NOMO-1 (cell line): ENCODE data around the gene SEC14L3.

ENCODE experiments used
- DNase-seq, 2 experiments: peaks; one replicate each; lab custom pipeline; 2025; ENCODE audit not compliant: unreplicated experiment in 2 of 2; lab: John Stamatoyannopoulos, UW

The SEC14L3 gene

GRCh38 chr22:30424534-30425326 lies 47.1 kb downstream of the SEC14L3 start:
- peak in 1 of 2 experiments; percentile 24 for DNase-seq

- DNase-seq: peak; percentile 98 to 99
Observed at GRCh38 chr22:30423959-30424533, 47.8 kb downstream of the SEC14L3 start.

GRCh38 chr22:30423301-30423958 lies 48.4 kb downstream of the SEC14L3 start:
- peak in 1 of 2 experiments; percentile 2 for DNase-seq

DNA sequence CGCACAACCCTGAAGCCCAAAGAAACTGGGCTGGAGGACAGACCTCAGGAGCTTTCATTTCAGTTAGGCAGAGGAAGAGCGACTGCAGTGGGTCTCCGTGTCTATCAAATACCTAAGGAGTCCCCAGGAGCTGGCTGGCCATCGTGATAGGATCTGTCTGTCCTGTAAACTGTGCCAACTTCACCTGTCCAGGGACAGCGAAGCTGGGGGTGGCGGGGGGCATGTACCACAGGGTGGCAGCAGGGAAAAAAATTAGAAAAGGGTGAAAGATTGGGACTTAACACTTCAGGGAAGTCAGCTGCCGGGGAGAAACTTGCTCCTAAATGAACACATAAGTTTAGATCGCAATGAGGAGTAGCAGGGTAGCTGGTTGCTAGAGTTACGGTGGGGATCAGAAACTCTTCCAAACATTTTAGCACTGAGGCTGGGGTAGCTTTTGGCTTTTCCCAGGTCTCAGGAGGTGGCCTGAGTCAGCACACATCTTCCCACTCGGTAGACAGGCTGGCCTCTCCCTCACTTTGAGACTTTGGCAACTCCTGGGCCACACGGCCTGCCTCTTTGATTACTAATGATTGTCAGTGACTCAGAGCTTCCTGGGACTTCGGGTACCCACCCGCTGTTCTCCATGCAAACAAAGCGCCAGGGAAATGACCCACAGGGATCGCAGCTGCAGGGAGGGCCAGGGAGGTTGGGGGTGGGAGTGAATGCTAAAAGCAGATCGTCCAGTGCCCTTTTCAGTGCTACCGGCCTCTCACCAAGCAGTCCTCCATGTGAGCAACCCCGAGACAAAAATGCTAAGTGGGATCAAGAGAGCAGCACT lies 49.1 kb downstream of the SEC14L3 start:
- peak in 1 of 2 experiments; percentile 9 for DNase-seq

DNA sequence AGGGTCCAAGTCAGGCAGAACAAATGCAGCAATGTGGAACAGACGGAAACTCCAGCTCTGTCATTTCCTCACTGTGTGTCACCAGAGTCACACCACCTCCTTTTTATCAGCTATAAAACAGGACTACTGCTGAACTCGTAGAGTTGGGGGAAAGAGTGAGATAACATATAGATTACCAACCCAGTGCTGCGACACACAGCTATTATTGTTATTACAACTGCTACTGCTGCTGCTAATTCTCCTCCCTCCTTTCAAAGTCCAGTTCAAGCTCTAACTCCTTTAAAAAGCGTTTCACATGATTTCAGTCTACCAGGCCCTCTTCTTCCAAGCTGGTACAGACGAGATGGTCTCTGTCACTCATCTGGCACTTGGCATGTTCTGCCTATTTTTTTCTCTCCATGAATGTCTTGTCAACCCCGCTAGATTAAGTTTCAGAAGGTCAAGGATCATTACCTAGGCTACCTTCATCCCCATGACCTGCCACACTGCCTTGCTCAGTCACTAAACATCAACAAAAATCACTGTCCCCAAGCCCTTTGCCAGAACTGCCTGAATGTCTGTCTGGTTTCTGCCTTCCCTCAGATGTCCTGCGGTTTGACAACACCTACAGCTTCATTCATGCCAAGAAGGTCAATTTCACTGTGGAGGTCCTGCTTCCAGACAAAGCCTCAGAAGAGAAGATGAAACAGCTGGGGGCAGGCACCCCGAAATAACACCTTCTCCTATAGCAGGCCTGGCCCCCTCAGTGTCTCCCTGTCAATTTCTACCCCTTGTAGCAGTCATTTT lies 49.9 kb downstream of the SEC14L3 start:
- DNase-seq: no peak

GRCh38 chr22:30420347-30421125 lies 51.3 kb downstream of the SEC14L3 start:
- DNase-seq: no peak

DNA sequence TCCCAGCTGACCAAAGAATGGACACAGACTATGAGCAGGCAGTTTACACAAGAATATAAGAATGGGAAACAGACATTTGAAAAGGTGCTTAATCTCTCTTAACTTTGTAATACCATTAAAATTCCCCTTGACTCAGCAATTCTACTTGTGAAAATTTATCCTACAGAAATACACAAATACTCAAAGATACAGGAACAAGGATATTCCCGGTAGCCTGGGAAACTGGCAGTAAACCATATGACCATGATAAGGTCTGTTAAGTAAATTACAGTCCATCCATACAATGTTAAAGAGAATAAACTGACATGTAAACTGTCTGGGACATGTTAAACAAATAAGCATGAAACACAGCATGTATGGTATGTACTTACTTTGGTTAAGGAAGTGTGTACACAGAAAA lies 55.0 kb downstream of the SEC14L3 start:
- DNase-seq: no peak

GRCh38 chr22:30416403-30416802 lies 55.4 kb downstream of the SEC14L3 start:
- DNase-seq: no peak

GRCh38 chr22:30414525-30415047 lies 57.2 kb downstream of the SEC14L3 start:
- DNase-seq: no peak

DNA sequence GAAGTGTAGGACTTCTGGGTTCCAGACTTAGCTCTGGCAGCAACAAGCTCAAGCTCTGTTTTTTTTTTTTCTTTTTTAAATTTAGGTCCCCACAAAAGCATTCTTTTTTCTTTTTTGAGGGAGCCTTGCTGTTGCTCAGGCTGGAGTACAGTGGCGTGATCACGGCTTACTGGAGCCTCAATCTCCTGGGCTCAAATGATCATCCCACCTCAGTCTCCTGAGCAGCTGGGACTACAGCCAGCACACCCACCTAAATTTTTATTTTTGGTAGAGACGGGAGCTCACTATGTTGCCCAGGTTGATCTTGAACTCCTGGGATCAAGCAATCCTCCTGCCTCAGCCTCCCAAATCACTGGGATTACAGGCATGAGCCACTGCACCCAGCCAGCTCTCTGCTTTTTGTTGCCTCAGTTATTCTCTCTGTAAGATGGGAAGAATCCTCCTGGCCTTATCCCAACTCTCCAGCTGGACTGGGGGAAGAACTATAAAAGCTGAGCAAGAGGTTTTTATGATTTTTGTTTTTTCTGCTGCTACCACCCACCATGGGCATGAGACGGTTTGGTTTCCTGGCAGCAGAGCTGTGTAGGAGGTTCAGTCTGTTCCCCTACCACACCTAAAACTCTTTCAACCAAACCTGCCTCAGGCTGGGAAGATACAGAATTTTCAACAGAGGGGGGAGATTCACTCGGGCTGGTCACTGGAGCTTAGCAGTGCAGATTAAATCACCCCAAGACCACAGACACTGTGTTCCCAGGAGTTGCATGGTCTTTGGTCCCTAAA lies 57.9 kb downstream of the SEC14L3 start:
- DNase-seq: no peak

GRCh38 chr22:30413001-30413400 lies 58.8 kb downstream of the SEC14L3 start:
- no peak for DNase-seq

DNA sequence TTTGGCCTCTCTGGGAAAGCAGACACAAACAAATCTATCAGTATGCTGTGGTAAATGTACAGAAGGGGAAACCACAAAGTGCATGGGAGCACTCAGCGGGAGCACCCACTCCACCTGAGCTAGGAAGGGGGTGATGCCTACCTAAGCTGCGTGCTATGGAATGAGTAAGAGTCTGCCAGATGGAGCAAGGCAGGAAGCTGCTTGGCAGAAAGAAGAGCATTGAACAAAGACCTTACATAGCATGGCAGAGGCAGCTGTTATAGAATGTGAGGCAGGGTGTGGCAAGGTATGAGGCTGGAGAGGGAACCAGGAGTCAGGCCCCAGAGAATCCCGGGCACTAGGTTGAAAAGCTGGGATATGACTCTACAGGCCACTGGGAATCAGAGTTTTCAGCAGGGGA lies 60.0 kb downstream of the SEC14L3 start:
- no peak for DNase-seq
